Caco-2 (cell line): ENCODE measurements around the gene OGDH. TPM values are rescaled to one million over a fixed set of nuclear protein-coding genes. Genes with fewer than 3 reads are reported as not detected.
A peak's percentile ranks its signal among the peaks of the same experiment; 100 is the strongest.

Source experiments
- BruUV-seq: library from RNA; stranded (reverse); fragments of 400-500 nt; replicated peaks from 2 replicates; lab custom pipeline; 2021; lab: Mats Ljungman, UMichigan
- CTCF ChIA-PET: fragments of 300-600 bp; sonication (Branson Sonifier 250); formaldehyde crosslinking; loops from one replicate; lab custom pipeline; 2022; ENCODE audit warnings: antibody characterized with exemption; lab: Charles Lee
- POLR2A ChIA-PET: fragments of 300-600 bp; sonication (Branson Sonifier 250); formaldehyde crosslinking; loops from one replicate; lab custom pipeline; 2022; ENCODE audit warnings: antibody characterized with exemption; lab: Charles Lee
- DNase-seq, 2 experiments: peaks; one replicate each; pipeline versions ENCODE4 v3.0.0 to v3.0.0-alpha.2; 2020 to 2022
- H3K27me3 ChIP-seq: replicated peaks from 2 replicates; pipeline ENCODE4 v1.6.0; 2011; ENCODE audit warnings: low read length; ENCODE audit not compliant: control insufficient read depth, insufficient read depth
- H3K36me3 ChIP-seq: 2 replicates; pipeline ENCODE4 v1.5.1; 2011; ENCODE audit warnings: low read length; ENCODE audit not compliant: control insufficient read depth, insufficient read depth
- H3K4me1 ChIP-seq: fragments of 250-450 bp; sonication (Bioruptor Pico); 2 replicates; pipeline ENCODE4 v1.5.1; 2020; ENCODE audit warnings: mild to moderate bottlenecking
- H3K4me3 ChIP-seq: 2 replicates; pipeline ENCODE4 v1.5.1; 2011; ENCODE audit warnings: low read depth, mild to moderate bottlenecking, control low read depth, low read length
- H3K9me3 ChIP-seq: fragments of 250-450 bp; sonication (Bioruptor Pico); 2 replicates; pipeline ENCODE4 v1.5.1; 2020; ENCODE audit warnings: mild to moderate bottlenecking, moderate library complexity
- H3K27ac Mint-ChIP-seq: one replicate; pipeline ENCODE4 v1.8.0; 2022; ENCODE audit warnings: mixed read lengths; ENCODE audit not compliant: unreplicated experiment
- H3K27me3 Mint-ChIP-seq: one replicate; pipeline ENCODE4 v1.8.0; 2022; ENCODE audit warnings: mixed read lengths; ENCODE audit not compliant: insufficient read depth, unreplicated experiment
- H3K36me3 Mint-ChIP-seq: one replicate; pipeline ENCODE4 v1.8.0; 2022; ENCODE audit warnings: mild to moderate bottlenecking, mixed read lengths; ENCODE audit not compliant: insufficient read depth, unreplicated experiment
- H3K4me1 Mint-ChIP-seq: one replicate; pipeline ENCODE4 v1.8.0; 2022; ENCODE audit warnings: low read depth, mixed read lengths; ENCODE audit not compliant: unreplicated experiment
- H3K4me3 Mint-ChIP-seq: one replicate; pipeline ENCODE4 v1.8.0; 2022; ENCODE audit warnings: mild to moderate bottlenecking, moderate library complexity, mixed read lengths; ENCODE audit not compliant: unreplicated experiment
- H3K9me3 Mint-ChIP-seq: one replicate; pipeline ENCODE4 v1.8.0; 2022; ENCODE audit warnings: mixed read lengths; ENCODE audit not compliant: unreplicated experiment
- CTCF ChIP-seq, 2 experiments: fragments of 200-600 bp in 1 of 2; IDR thresholded peaks; 1 replicate in 1 of 2; 2 replicates in 1 of 2; pipeline versions ENCODE4 v1.5.1 to v1.8.0; 2011 to 2022; ENCODE audit warnings: antibody characterized with exemption in 1 of 2, control low read depth in 1 of 2, inconsistent platforms in 1 of 2, low read depth in 1 of 2, low read length in 1 of 2, mild to moderate bottlenecking in 1 of 2, moderate library complexity in 1 of 2; ENCODE audit not compliant: insufficient read depth in 1 of 2, severe bottlenecking in 1 of 2, unreplicated experiment in 1 of 2
- intact Hi-C: fragments of 100-400 bp; cut with micrococcal nuclease; formaldehyde crosslinking; loops from one replicate; pipeline ENCODE4 v1.10.0; 2022; ENCODE audit not compliant: unreplicated experiment
- total RNA-seq: library from RNA; stranded (reverse); gene quantifications from 2 replicates; pipeline ENCODE4 v1.2.3, GENCODE V29; 2022

Gene OGDH
- total RNA-seq, 1 experiment from 2014 or later, result 62.1 TPM

- ChIA-PET POLR2A (no interaction called here), CTCF (no interaction called here)
- Mint-ChIP-seq H3K36me3 (peaks cover 38% of the 10 kb centered on the region), H3K4me1 (peaks cover 20% of the 10 kb centered on the region), H3K9me3 (no peaks in the 10 kb centered on the region), H3K4me3 (no peak overlapping the region), H3K27ac (peak overlapping the region; percentile 33), H3K27me3 (no peaks in the 10 kb centered on the region)
- no peak for TF ChIP-seq CTCF (IDR thresholded peaks at IDR 0.05; ENCODE audit: insufficient read depth in 1 of 2, low read depth in 1 of 2, low read length in 1 of 2, severe bottlenecking in 1 of 2, unreplicated experiment in 1 of 2)
- no peak for DNase-seq
- intact Hi-C loops, result no loop called here
- Histone ChIP-seq H3K4me1 (peaks cover 16% of the 10 kb centered on the region), H3K4me3 (no peak overlapping the region), H3K27me3 (no peaks in the 10 kb centered on the region), H3K36me3 (peaks cover 2% of the 10 kb centered on the region), H3K9me3 (no peaks in the 10 kb centered on the region)
- BruUV-seq, result no TSS peak
Observed at GRCh38 chr7:44711528-44711927, 105.1 kb downstream of the OGDH start.

DNA sequence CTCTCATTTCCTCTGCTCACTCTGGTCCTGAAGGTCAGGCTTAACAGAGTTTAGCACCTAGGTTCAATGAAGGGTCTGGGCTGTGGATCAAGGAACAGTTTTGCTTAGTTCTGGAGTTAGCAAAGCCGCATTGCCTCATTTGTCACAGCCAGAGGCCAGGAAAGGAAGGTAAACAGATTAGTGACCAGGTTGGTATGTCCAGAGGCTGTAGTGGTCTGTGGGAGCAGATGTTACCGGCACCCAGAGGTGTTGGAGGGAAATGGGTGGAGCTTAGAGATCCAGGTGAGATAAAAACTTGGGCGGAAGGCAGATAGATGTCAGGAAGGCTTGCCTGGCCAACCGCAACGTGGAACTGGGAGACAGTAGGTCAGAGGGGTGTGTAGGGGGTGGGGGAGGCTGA lies 105.6 kb downstream of the OGDH start:
- Mint-ChIP-seq H3K27me3 (no peaks in the 10 kb centered on the region), H3K4me3 (peak overlapping the region; percentile 4)
- peak; percentile 65 to 77 for DNase-seq

DNA sequence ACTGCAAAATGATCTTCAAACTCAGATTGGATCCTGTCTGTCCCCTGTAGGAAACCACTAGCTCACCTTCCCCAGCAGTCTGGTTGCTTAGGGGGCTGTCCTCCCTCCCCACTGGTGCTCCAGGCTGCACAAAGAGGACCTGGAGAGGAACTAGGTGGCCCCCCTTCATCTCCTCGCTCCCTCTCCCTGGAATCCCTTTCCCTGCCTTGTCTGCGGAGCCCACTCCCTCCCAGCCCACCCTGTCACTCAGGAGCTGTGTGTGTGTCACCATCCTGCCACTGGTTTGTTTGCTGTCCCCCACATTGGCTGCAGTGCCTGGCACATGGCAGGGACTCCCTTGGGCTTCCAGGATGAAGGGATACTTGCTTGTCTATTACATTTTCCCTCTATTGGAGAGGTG lies 106.7 kb downstream of the OGDH start:
- no peak overlapping the region for H3K27ac Mint-ChIP-seq
- no TSS peak for BruUV-seq
- no peak overlapping the region for H3K4me3 Mint-ChIP-seq
- ChIA-PET POLR2A (no interaction called here), CTCF (no interaction called here)
- H3K9me3 Mint-ChIP-seq, result no peaks in the 10 kb centered on the region
- Histone ChIP-seq H3K27me3 (no peaks in the 10 kb centered on the region), H3K36me3 (no peaks in the 10 kb centered on the region; the same call in 1 of the 2 replicates), H3K4me3 (no peak overlapping the region), H3K9me3 (no peaks in the 10 kb centered on the region), H3K4me1 (peaks cover 16% of the 10 kb centered on the region)
- intact Hi-C loops, result no loop called here
- no peaks in the 10 kb centered on the region for H3K27me3 Mint-ChIP-seq
- H3K4me1 Mint-ChIP-seq, result peaks cover 20% of the 10 kb centered on the region
- H3K36me3 Mint-ChIP-seq, result peaks cover 32% of the 10 kb centered on the region
- DNase-seq, result no peak
- TF ChIP-seq CTCF (IDR thresholded peaks at IDR 0.05; ENCODE audit: insufficient read depth in 1 of 2, low read depth in 1 of 2, low read length in 1 of 2, severe bottlenecking in 1 of 2, unreplicated experiment in 1 of 2), result no peak

More for the DNA sequence above, 105.6 kb downstream of the OGDH start:
- intact Hi-C loops, result no loop called here
- peaks cover 16% of the 10 kb centered on the region for H3K4me1 ChIP-seq
- CTCF ChIA-PET, result no interaction called here
- POLR2A ChIA-PET, result no interaction called here
- H3K27me3 ChIP-seq, result no peaks in the 10 kb centered on the region
- TF ChIP-seq CTCF (IDR thresholded peaks at IDR 0.05; ENCODE audit: insufficient read depth in 1 of 2, low read depth in 1 of 2, low read length in 1 of 2, severe bottlenecking in 1 of 2, unreplicated experiment in 1 of 2), result no peak
- H3K4me1 Mint-ChIP-seq, result peaks cover 20% of the 10 kb centered on the region
- peaks cover 35% of the 10 kb centered on the region for H3K36me3 Mint-ChIP-seq
- no TSS peak for BruUV-seq
- no peaks in the 10 kb centered on the region for H3K9me3 Mint-ChIP-seq
- H3K9me3 ChIP-seq, result no peaks in the 10 kb centered on the region
- H3K36me3 ChIP-seq, result peaks cover 2% of the 10 kb centered on the region
- H3K27ac Mint-ChIP-seq, result peak overlapping the region; percentile 33
- no peak overlapping the region for H3K4me3 ChIP-seq
